Motor neuron (in vitro differentiated cells): ENCODE data around the gene CDKN1C. TPM values are rescaled to one million over a fixed set of nuclear protein-coding genes. Genes with fewer than 3 reads are reported as not detected.
A peak's percentile ranks its signal among the peaks of the same experiment; 100 is the strongest.

Source experiments
- ATAC-seq, 8 experiments: fragments of 200-7000 bp; cut with Tn5 transposase; replicated peaks in 6 of 8; 2 replicates each; pipeline ENCODE4 v1.8.0; 2021; ENCODE audit warnings: mild to moderate bottlenecking in 8 of 8, moderate library complexity in 8 of 8
- H3K27ac ChIP-seq, 2 donors: fragments of 250-450 bp; sonication (Bioruptor Pico); 2 replicates each; pipeline ENCODE4 v1.9.0; 2021; ENCODE audit warnings: antibody characterized with exemption in 2 of 2, mild to moderate bottlenecking in 2 of 2, moderate library complexity in 1 of 2
- H3K4me1 ChIP-seq, 2 donors: fragments of 250-450 bp; sonication (Bioruptor Pico); replicated peaks in 1 of 2; 2 replicates each; pipeline ENCODE4 v1.6.1; 2021; ENCODE audit warnings: antibody characterized with exemption in 2 of 2, mild to moderate bottlenecking in 2 of 2, moderate library complexity in 1 of 2
- H3K4me3 ChIP-seq, 5 donors: fragments of 250-450 bp; sonication (Bioruptor Pico); 2 replicates each; pipeline ENCODE4 v1.9.0; 2021; ENCODE audit warnings: antibody characterized with exemption in 5 of 5, mild to moderate bottlenecking in 5 of 5, moderate library complexity in 4 of 5
- WGBS, 10 experiments: fragments of 450-650 bp; shearing (Covaris generic); methylation state at CpG; one replicate each; pipeline ENCODE4 v1.0.0; 2022; 5-methylcytosine and 5-hydroxymethylcytosine counted together
- in situ Hi-C, 9 experiments: fragments of 400-800 bp; cut with MboI; loops; one replicate each; pipeline ENCODE4 v1.15.0; 2021; ENCODE audit warnings: low sequenced_read_pairs in 9 of 9, low pct_unique_long_range_greater_than_20kb in 2 of 9; ENCODE audit not compliant: unreplicated experiment in 9 of 9
- total RNA-seq, 8 experiments: library from RNA; unstranded; fragments of 300-600 nt; gene quantifications; 2 replicates each; pipeline versions ENCODE4 v1.2.3 to v1.2.4, GENCODE V29; 2022

CDKN1C gene
- total RNA-seq, 8 experiments from 2014 or later = 5.0 to 80.1 (median 37.8) TPM

- Histone ChIP-seq H3K4me3 (no peak overlapping the region), H3K4me1 (no peaks in the 10 kb centered on the region), H3K27ac (no peak overlapping the region)
- WGBS, 10 experiments = 86 to 90% methylated on average over 3 to 4 of the region's 12 CpGs; no CpG with 5 or more reads in 8 of the 10 experiments
- ATAC-seq = no peak
- in situ Hi-C loops = no loop called here
These were observed 34.8 kb upstream of the CDKN1C start for GRCh38 chr11:2920343-2920742.

GRCh38 chr11:2919837-2920236, 34.3 kb upstream of the CDKN1C start:
- in situ Hi-C loops = no loop called here
- no peak overlapping the region for H3K4me3 ChIP-seq
- H3K4me1 ChIP-seq = no peaks in the 10 kb centered on the region
- 30 to 100% (median 90%) methylated on average over 2 of the region's 13 CpGs; no CpG with 5 or more reads in 7 of the 10 experiments for WGBS, 10 experiments
- ATAC-seq = no peak
- no peak overlapping the region for H3K27ac ChIP-seq

- H3K4me3 ChIP-seq = no peak overlapping the region
- in situ Hi-C loops = no loop called here
- 80 to 83% methylated on average over 1 to 3 of the region's 9 CpGs; no CpG with 5 or more reads in 8 of the 10 experiments for WGBS, 10 experiments
- no peak overlapping the region for H3K27ac ChIP-seq
- H3K4me1 ChIP-seq = peaks cover 0 to 1% of the 10 kb centered on the region in 2 donors
- ATAC-seq = no peak
These were observed 33.6 kb upstream of the CDKN1C start for GRCh38 chr11:2919188-2919587.

GRCh38 chr11:2917842-2918490, 32.4 kb upstream of the CDKN1C start:
- H3K27ac ChIP-seq = no peak overlapping the region
- ATAC-seq = no peak
- H3K4me3 ChIP-seq = no peak overlapping the region
- peaks cover 0 to 3% of the 10 kb centered on the region in 2 donors for H3K4me1 ChIP-seq
- WGBS, 10 experiments = 40 to 100% methylated on average over 2 of the region's 25 CpGs; no CpG with 5 or more reads in 8 of the 10 experiments
- in situ Hi-C loops = no loop called here

- in situ Hi-C loops = no loop called here
- peaks cover 0 to 6% of the 10 kb centered on the region in 2 donors for H3K4me1 ChIP-seq
- 80% methylated on average over 1 of the region's 16 CpGs; no CpG with 5 or more reads in 8 of the 10 experiments for WGBS, 10 experiments
- H3K4me3 ChIP-seq = no peak overlapping the region
- no peak overlapping the region for H3K27ac ChIP-seq
- ATAC-seq = no peak
These were observed 31.5 kb upstream of the CDKN1C start for GRCh38 chr11:2916892-2917645.

GRCh38 chr11:2916114-2916891, 30.7 kb upstream of the CDKN1C start:
- Histone ChIP-seq H3K4me3 (no peak overlapping the region), H3K4me1 (peaks cover 0 to 6% of the 10 kb centered on the region in 2 donors), H3K27ac (no peak overlapping the region)
- ATAC-seq = no peak
- WGBS, 10 experiments = 58 to 89% (median 80%) methylated on average over 1 to 5 of the region's 20 CpGs; no CpG with 5 or more reads in 7 of the 10 experiments
- in situ Hi-C loops = no loop called here

GRCh38 chr11:2915473-2915872, 29.9 kb upstream of the CDKN1C start:
- H3K4me1 ChIP-seq = peaks cover 0 to 6% of the 10 kb centered on the region in 2 donors
- H3K27ac ChIP-seq = no peak overlapping the region
- in situ Hi-C loops = no loop called here
- no peak overlapping the region for H3K4me3 ChIP-seq
- 65 to 100% (median 78%) methylated on average over 4 to 7 of the region's 11 CpGs; no CpG with 5 or more reads in 6 of the 10 experiments for WGBS, 10 experiments
- no peak for ATAC-seq

GRCh38 chr11:2914455-2915195, 29.1 kb upstream of the CDKN1C start:
- Histone ChIP-seq H3K4me3 (no peak overlapping the region), H3K4me1 (peaks cover 0 to 6% of the 10 kb centered on the region in 2 donors), H3K27ac (no peak overlapping the region)
- 60 to 100% (median 86%) methylated on average over 2 to 7 of the region's 18 CpGs; no CpG with 5 or more reads in 6 of the 10 experiments for whole genome bisulfite sequencing, 10 experiments
- in situ Hi-C loops = no loop called here
- ATAC-seq = no peak

- in situ Hi-C loops = no loop called here
- Histone ChIP-seq H3K27ac (no peak overlapping the region), H3K4me3 (no peak overlapping the region), H3K4me1 (peaks cover 3 to 6% of the 10 kb centered on the region in 2 donors)
- 86 to 100% (median 88%) methylated on average over 1 to 3 of the region's 9 CpGs; no CpG with 5 or more reads in 6 of the 10 experiments for WGBS, 10 experiments
- no peak for ATAC-seq
These were observed 28.2 kb upstream of the CDKN1C start for GRCh38 chr11:2913776-2914175.

- in situ Hi-C loops = no loop called here
- peaks cover 3 to 6% of the 10 kb centered on the region in 2 donors for H3K4me1 ChIP-seq
- H3K4me3 ChIP-seq = no peak overlapping the region
- 68 to 90% (median 75%) methylated on average over 1 to 8 of the region's 13 CpGs; no CpG with 5 or more reads in 6 of the 10 experiments for WGBS, 10 experiments
- no peak overlapping the region for H3K27ac ChIP-seq
- ATAC-seq = peak; percentile 6 to 52 (median 34)
These were observed 27.4 kb upstream of the CDKN1C start for GRCh38 chr11:2913019-2913431.

GRCh38 chr11:2912498-2912897, 26.9 kb upstream of the CDKN1C start:
- peak; percentile 68 to 95 (median 90) for ATAC-seq
- H3K4me3 ChIP-seq = no peak overlapping the region
- in situ Hi-C loops = no loop called here
- H3K4me1 ChIP-seq = peaks cover 3 to 6% of the 10 kb centered on the region in 2 donors
- H3K27ac ChIP-seq = no peak overlapping the region
- WGBS, 10 experiments = no CpG with 5 or more reads among the region's 5 CpGs

GRCh38 chr11:2911785-2912391, 26.3 kb upstream of the CDKN1C start:
- H3K27ac ChIP-seq = no peak overlapping the region
- 60 to 92% (median 80%) methylated on average over 1 to 5 of the region's 12 CpGs; no CpG with 5 or more reads in 5 of the 10 experiments for WGBS, 10 experiments
- peaks cover 3 to 6% of the 10 kb centered on the region in 2 donors for H3K4me1 ChIP-seq
- no peak for ATAC-seq
- in situ Hi-C loops = no loop called here
- H3K4me3 ChIP-seq = no peak overlapping the region
